Endothelial cell of coronary artery (primary cell): ENCODE measurements around the gene DMC1. TPM values are rescaled to one million over a fixed set of nuclear protein-coding genes. Genes with fewer than 3 reads are reported as not detected.

ENCODE experiments used
- total RNA-seq: library from RNA; depleted of rRNA; stranded (reverse); fragments of >200 nt; gene quantifications from 2 replicates; pipeline ENCODE4 v1.2.3, GENCODE V29; 2014

DMC1 gene, protein sequence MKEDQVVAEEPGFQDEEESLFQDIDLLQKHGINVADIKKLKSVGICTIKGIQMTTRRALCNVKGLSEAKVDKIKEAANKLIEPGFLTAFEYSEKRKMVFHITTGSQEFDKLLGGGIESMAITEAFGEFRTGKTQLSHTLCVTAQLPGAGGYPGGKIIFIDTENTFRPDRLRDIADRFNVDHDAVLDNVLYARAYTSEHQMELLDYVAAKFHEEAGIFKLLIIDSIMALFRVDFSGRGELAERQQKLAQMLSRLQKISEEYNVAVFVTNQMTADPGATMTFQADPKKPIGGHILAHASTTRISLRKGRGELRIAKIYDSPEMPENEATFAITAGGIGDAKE
- total RNA-seq, result 0.94 and 1.6 TPM in 2 replicates

DNA sequence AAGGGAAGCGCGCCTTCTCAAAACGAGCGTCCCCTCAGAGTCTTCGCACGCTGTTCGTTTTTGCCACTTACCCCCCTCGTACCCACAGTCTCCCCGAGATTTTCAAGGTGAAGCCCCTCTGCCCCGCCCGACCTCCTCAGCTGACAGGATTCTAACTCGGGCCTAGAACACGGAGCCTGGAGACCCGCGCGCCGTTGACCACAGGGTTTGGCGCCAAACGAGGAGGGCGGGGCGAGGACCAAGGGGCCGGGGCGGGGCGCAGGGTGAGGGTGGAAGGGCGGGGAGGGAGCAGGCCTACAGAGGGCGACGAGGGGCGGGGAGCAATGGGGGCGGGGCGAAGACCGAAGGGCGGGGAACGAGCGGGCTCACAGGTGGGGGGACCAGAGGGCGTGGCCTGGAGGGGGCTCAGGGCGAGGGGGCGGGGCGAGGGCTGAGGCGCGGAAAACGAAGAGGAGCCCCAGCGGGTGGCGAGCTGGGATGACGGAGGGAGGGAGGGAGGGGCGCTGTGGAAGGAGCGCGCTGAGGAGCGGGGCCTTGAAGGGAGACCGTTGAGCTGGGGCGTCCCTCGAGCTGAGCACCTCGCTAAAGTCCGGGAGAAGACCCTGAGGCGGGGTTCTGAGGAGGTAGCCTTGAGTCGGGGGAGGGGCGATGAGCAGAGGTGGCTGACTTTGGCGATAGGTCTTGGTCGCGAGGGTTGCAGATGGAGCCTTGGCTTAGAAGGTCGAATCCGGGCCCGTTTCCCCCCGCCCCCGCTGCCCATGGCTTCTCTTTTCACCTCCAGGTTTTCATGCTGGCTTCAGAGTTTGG lies at the start of gene DMC1:
Gene DMC1 (minus strand): TSS at position 212 of the 807 bp plus-strand sequence. CDS start 1,927 bp downstream, outside the sequence.

DNA sequence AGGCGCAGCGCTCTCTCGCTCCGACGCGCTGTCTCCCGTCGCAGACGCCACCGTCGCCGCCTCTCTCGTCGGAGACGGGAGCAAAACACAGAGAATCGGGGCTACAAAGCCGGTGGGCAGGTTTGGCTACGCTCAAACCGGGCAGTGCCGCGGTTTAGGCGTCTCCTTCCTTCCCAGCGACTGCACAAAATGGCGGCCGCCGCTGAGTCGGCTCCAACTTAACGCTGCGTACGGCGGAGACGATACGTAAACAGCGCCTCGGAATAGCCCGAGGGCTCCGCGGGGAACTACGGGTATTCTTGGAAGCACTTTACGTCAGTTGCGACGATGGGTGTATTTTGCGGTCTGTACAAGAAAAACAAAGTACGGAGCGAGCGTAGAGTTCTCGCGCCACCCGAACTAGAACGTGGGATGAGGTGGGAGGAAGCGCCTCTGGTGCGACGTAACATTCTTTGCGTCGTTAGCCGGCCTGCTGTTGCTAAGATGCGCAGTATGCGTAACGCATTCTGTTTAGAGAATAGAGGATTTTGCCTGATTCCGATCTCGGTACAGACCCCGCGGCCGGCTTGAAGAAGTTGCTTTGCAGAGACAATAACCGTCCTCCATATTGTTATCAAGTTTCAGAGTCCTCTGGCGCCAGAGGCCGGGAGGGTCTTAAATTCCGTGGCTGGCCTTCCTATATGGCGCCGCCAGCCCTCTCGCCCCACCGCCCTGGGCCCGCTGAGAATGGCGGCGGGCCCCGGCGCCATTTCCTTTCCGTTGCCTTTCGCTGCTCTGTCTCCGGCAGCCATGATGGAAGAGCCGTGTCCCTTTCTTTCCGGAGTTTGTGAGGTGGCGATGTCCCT lies 63.6 kb downstream of the DMC1 start, which contains the start of gene DDX17:
Gene DDX17 (minus strand): TSS at position 194 of the 845 bp plus-strand sequence.

Other genes starting within 250 kb of the DMC1 start
- not detected in 2 replicates for gene KCNJ4, start 115.0 kb downstream of the DMC1 start, total RNA-seq
- gene KDELR3, start 102.1 kb downstream of the DMC1 start, total RNA-seq, result 27.4 and 36.0 TPM in 2 replicates
- 325 and 547 TPM in 2 replicates for gene DDX17, start 63.9 kb downstream of the DMC1 start, total RNA-seq
- 0.72 and 2.1 TPM in 2 replicates for gene FAM227A, start 86.2 kb upstream of the DMC1 start, total RNA-seq
- gene CBY1, start 86.5 kb upstream of the DMC1 start, total RNA-seq, result 21.8 and 23.3 TPM in 2 replicates
- 73.9 and 100 TPM in 2 replicates for gene TOMM22, start 111.8 kb upstream of the DMC1 start, total RNA-seq
- 56.3 and 61.4 TPM in 2 replicates for gene JOSD1, start 130.8 kb upstream of the DMC1 start, total RNA-seq
- 26.9 and 39.2 TPM in 2 replicates for gene GTPBP1, start 135.8 kb upstream of the DMC1 start, total RNA-seq
- 80.3 and 114 TPM in 2 replicates for gene SUN2, start 185.8 kb upstream of the DMC1 start, total RNA-seq
- 14.2 and 15.2 TPM in 2 replicates for gene DNAL4, start 224.0 kb upstream of the DMC1 start, total RNA-seq